Stimulated activated effector memory CD8-positive, alpha-beta T cell treated with anti-CD3 and anti-CD28 coated beads, Interleukin-12 subunit alpha, Interleukin-12 subunit beta, amount 100 ng/mL, for 72 hours (primary cell): ENCODE results near the gene SGSH.
A peak's percentile ranks its signal among the peaks of the same experiment; 100 is the strongest.

Experiments
- ATAC-seq: fragments of 150-1000 bp; cut with Tn5 transposase; 2 replicates; pipeline ENCODE4 v1.10.0; 2021
- DNase-seq, 2 donors: peaks; one replicate each; pipeline ENCODE4 v3.0.0; 2021 to 2022; ENCODE audit warnings: low spot score in 2 of 2
- H3K27ac Mint-ChIP-seq: one replicate; pipeline ENCODE4 v1.8.0; 2022; ENCODE audit warnings: mild to moderate bottlenecking, mixed read lengths
- H3K36me3 Mint-ChIP-seq: one replicate; pipeline ENCODE4 v1.8.0; 2022; ENCODE audit warnings: mild to moderate bottlenecking, mixed read lengths
- H3K4me1 Mint-ChIP-seq: one replicate; pipeline ENCODE4 v1.8.0; 2022; ENCODE audit warnings: mixed read lengths
- H3K4me3 Mint-ChIP-seq: one replicate; pipeline ENCODE4 v1.8.0; 2022; ENCODE audit warnings: mild to moderate bottlenecking, mixed read lengths
- H3K9me3 Mint-ChIP-seq: one replicate; pipeline ENCODE4 v1.8.0; 2022; ENCODE audit warnings: mixed read lengths

Gene SGSH

GRCh38 chr17:80223838-80224497, 3.8 kb upstream of the SGSH start:
- no peaks in the 10 kb centered on the region for H3K9me3 Mint-ChIP-seq
- peaks cover 9% of the 10 kb centered on the region for H3K36me3 Mint-ChIP-seq
- no peak for DNase-seq
- H3K27ac Mint-ChIP-seq, result peak overlapping the region; percentile 11
- peaks cover 39% of the 10 kb centered on the region for H3K4me1 Mint-ChIP-seq
- no peak overlapping the region for H3K4me3 Mint-ChIP-seq
- ATAC-seq, result no peak

GRCh38 chr17:80223142-80223815, 3.1 kb upstream of the SGSH start:
- Mint-ChIP-seq H3K27ac (no peak overlapping the region), H3K36me3 (peaks cover 15% of the 10 kb centered on the region), H3K9me3 (no peaks in the 10 kb centered on the region), H3K4me1 (peaks cover 46% of the 10 kb centered on the region), H3K4me3 (peak overlapping the region; percentile 18)
- DNase-seq, result no peak
- no peak for ATAC-seq

- peak overlapping the region; percentile 18 for H3K4me3 Mint-ChIP-seq
- peaks cover 17% of the 10 kb centered on the region for H3K36me3 Mint-ChIP-seq
- no peak for ATAC-seq
- peaks cover 50% of the 10 kb centered on the region for H3K4me1 Mint-ChIP-seq
- no peak for DNase-seq
- H3K27ac Mint-ChIP-seq, result no peak overlapping the region
- no peaks in the 10 kb centered on the region for H3K9me3 Mint-ChIP-seq
Measured at GRCh38 chr17:80222376-80223141, 2.4 kb upstream of the SGSH start.

GRCh38 chr17:80221351-80222105, 1.4 kb upstream of the SGSH start:
- Mint-ChIP-seq H3K4me1 (peaks cover 60% of the 10 kb centered on the region), H3K27ac (no peak overlapping the region), H3K36me3 (peaks cover 23% of the 10 kb centered on the region)

GRCh38 chr17:80220736-80221215, 643 bp upstream of the SGSH start:
- no peak overlapping the region for H3K27ac Mint-ChIP-seq
- peaks cover 68% of the 10 kb centered on the region for H3K4me1 Mint-ChIP-seq
- no peaks in the 10 kb centered on the region for H3K9me3 Mint-ChIP-seq
- H3K36me3 Mint-ChIP-seq, result peaks cover 31% of the 10 kb centered on the region
- ATAC-seq, result no peak
- H3K4me3 Mint-ChIP-seq, result peak overlapping the region; percentile 92
- no peak for DNase-seq

More at GRCh38 chr17:80221351-80222105, 1.4 kb upstream of the SGSH start:
- Mint-ChIP-seq H3K4me3 (peak overlapping the region; percentile 92), H3K9me3 (no peaks in the 10 kb centered on the region)
- DNase-seq (no peak), ATAC-seq (no peak)

GRCh38 chr17:80219763-80220053, 425 bp downstream of the SGSH start:
- no peaks in the 10 kb centered on the region for H3K9me3 Mint-ChIP-seq
- H3K36me3 Mint-ChIP-seq, result peaks cover 33% of the 10 kb centered on the region
- H3K4me3 Mint-ChIP-seq, result peak overlapping the region; percentile 92
- H3K4me1 Mint-ChIP-seq, result peaks cover 68% of the 10 kb centered on the region
- ATAC-seq, result peak; percentile 27
- peak in 1 of 2 donors; percentile 23 for DNase-seq
- H3K27ac Mint-ChIP-seq, result peak overlapping the region; percentile 97

GRCh38 chr17:80219013-80219762, 945 bp downstream of the SGSH start:
- DNase-seq (peak; percentile 88 to 97), ATAC-seq (peak; percentile 94)
- Mint-ChIP-seq H3K4me3 (peak overlapping the region; percentile 92), H3K36me3 (peaks cover 33% of the 10 kb centered on the region), H3K27ac (peak overlapping the region; percentile 97), H3K9me3 (no peaks in the 10 kb centered on the region), H3K4me1 (peaks cover 64% of the 10 kb centered on the region)

GRCh38 chr17:80218391-80218790, 1.7 kb downstream of the SGSH start:
- no peaks in the 10 kb centered on the region for H3K9me3 Mint-ChIP-seq
- peaks cover 33% of the 10 kb centered on the region for H3K36me3 Mint-ChIP-seq
- no peak for DNase-seq
- ATAC-seq, result no peak
- H3K27ac Mint-ChIP-seq, result peak overlapping the region; percentile 97
- peak overlapping the region; percentile 92 for H3K4me3 Mint-ChIP-seq
- H3K4me1 Mint-ChIP-seq, result peaks cover 57% of the 10 kb centered on the region

GRCh38 chr17:80217703-80218362, 2.3 kb downstream of the SGSH start:
- Mint-ChIP-seq H3K9me3 (no peaks in the 10 kb centered on the region), H3K36me3 (peaks cover 33% of the 10 kb centered on the region), H3K4me1 (peaks cover 51% of the 10 kb centered on the region), H3K4me3 (no peak overlapping the region), H3K27ac (no peak overlapping the region)
- ATAC-seq (no peak), DNase-seq (no peak)

GRCh38 chr17:80216473-80217456, 3.4 kb downstream of the SGSH start:
- H3K4me3 Mint-ChIP-seq, result no peak overlapping the region
- no peak for DNase-seq
- H3K27ac Mint-ChIP-seq, result peak overlapping the region; percentile 51
- no peak for ATAC-seq
- peaks cover 45% of the 10 kb centered on the region for H3K4me1 Mint-ChIP-seq
- H3K36me3 Mint-ChIP-seq, result peaks cover 33% of the 10 kb centered on the region
- no peaks in the 10 kb centered on the region for H3K9me3 Mint-ChIP-seq

GRCh38 chr17:80214878-80215210, 5.3 kb downstream of the SGSH start:
- no peak overlapping the region for H3K27ac Mint-ChIP-seq
- no peaks in the 10 kb centered on the region for H3K9me3 Mint-ChIP-seq
- DNase-seq, result no peak
- peaks cover 45% of the 10 kb centered on the region for H3K36me3 Mint-ChIP-seq
- H3K4me1 Mint-ChIP-seq, result peaks cover 38% of the 10 kb centered on the region
- no peak overlapping the region for H3K4me3 Mint-ChIP-seq
- no peak for ATAC-seq

- Mint-ChIP-seq H3K9me3 (no peaks in the 10 kb centered on the region), H3K27ac (no peak overlapping the region), H3K36me3 (peaks cover 44% of the 10 kb centered on the region), H3K4me1 (peaks cover 32% of the 10 kb centered on the region), H3K4me3 (no peak overlapping the region)
- DNase-seq, result no peak
- ATAC-seq, result no peak
Measured at GRCh38 chr17:80214012-80214877, 5.9 kb downstream of the SGSH start.

GRCh38 chr17:80213643-80213975, 6.5 kb downstream of the SGSH start:
- Mint-ChIP-seq H3K4me3 (no peak overlapping the region), H3K9me3 (no peaks in the 10 kb centered on the region), H3K4me1 (peaks cover 25% of the 10 kb centered on the region), H3K36me3 (peaks cover 38% of the 10 kb centered on the region), H3K27ac (peak overlapping the region; percentile 43)
- no peak for DNase-seq
- ATAC-seq, result no peak
